ENCODE data around the gene ASAP2. TPM values are rescaled to one million over a fixed set of nuclear protein-coding genes. Genes with fewer than 3 reads are reported as not detected.

ASAP2 gene
- polyA plus RNA-seq, 3 donors: 55.9 to 63.0 (median 57.7) TPM

- no peak for DNase-seq (ENCODE audit: extremely low read depth in 1 of 11, low read depth in 9 of 11, low spot score in 4 of 11)
Measured at GRCh38 chr2:9322576-9322975, 116.0 kb downstream of the ASAP2 start.

GRCh38 chr2:9325428-9325827 lies 118.8 kb downstream of the ASAP2 start:
- no peak for DNase-seq (ENCODE audit: extremely low read depth in 1 of 11, low read depth in 9 of 11, low spot score in 4 of 11)

- no peak for DNase-seq (ENCODE audit: extremely low read depth in 1 of 11, low read depth in 9 of 11, low spot score in 4 of 11)
Measured at GRCh38 chr2:9326975-9327374, 120.4 kb downstream of the ASAP2 start.

- no peak for DNase-seq (ENCODE audit: extremely low read depth in 1 of 11, low read depth in 9 of 11, low spot score in 4 of 11)
Measured at GRCh38 chr2:9327873-9328352, 121.3 kb downstream of the ASAP2 start.

GRCh38 chr2:9328931-9329330 lies 122.3 kb downstream of the ASAP2 start:
- no peak for DNase-seq (ENCODE audit: extremely low read depth in 1 of 11, low read depth in 9 of 11, low spot score in 4 of 11)

- DNase-seq (ENCODE audit: extremely low read depth in 1 of 11, low read depth in 9 of 11, low spot score in 4 of 11): no peak
Measured at GRCh38 chr2:9329497-9329896, 122.9 kb downstream of the ASAP2 start.

- no peak for DNase-seq (ENCODE audit: extremely low read depth in 1 of 11, low read depth in 9 of 11, low spot score in 4 of 11)
Measured at GRCh38 chr2:9330612-9331270, 124.1 kb downstream of the ASAP2 start.

- DNase-seq (ENCODE audit: extremely low read depth in 1 of 11, low read depth in 9 of 11, low spot score in 4 of 11): no peak
Measured at GRCh38 chr2:9331704-9332103, 125.1 kb downstream of the ASAP2 start.

- no peak for DNase-seq (ENCODE audit: extremely low read depth in 1 of 11, low read depth in 9 of 11, low spot score in 4 of 11)
Measured at GRCh38 chr2:9332136-9332852, 125.7 kb downstream of the ASAP2 start.

- no peak for DNase-seq (ENCODE audit: extremely low read depth in 1 of 11, low read depth in 9 of 11, low spot score in 4 of 11)
Measured at GRCh38 chr2:9332853-9333245, 126.2 kb downstream of the ASAP2 start.

- DNase-seq (ENCODE audit: extremely low read depth in 1 of 11, low read depth in 9 of 11, low spot score in 4 of 11): peak in 10 of 11 donors; percentile 31 to 76 (median 54)
Measured at GRCh38 chr2:9333591-9334171, 127.1 kb downstream of the ASAP2 start.

GRCh38 chr2:9334761-9335160 lies 128.1 kb downstream of the ASAP2 start:
- no peak for DNase-seq (ENCODE audit: extremely low read depth in 1 of 11, low read depth in 9 of 11, low spot score in 4 of 11)

- no peak for DNase-seq (ENCODE audit: extremely low read depth in 1 of 11, low read depth in 9 of 11, low spot score in 4 of 11)
Measured at GRCh38 chr2:9335322-9335832, 128.8 kb downstream of the ASAP2 start.

- DNase-seq (ENCODE audit: extremely low read depth in 1 of 11, low read depth in 9 of 11, low spot score in 4 of 11): no peak
Measured at GRCh38 chr2:9336241-9336575, 129.6 kb downstream of the ASAP2 start.

- DNase-seq (ENCODE audit: extremely low read depth in 1 of 11, low read depth in 9 of 11, low spot score in 4 of 11): peak; percentile 47 to 87 (median 70)
Measured at GRCh38 chr2:9336576-9337314, 130.1 kb downstream of the ASAP2 start.

GRCh38 chr2:9337901-9338300 lies 131.3 kb downstream of the ASAP2 start:
- no peak for DNase-seq (ENCODE audit: extremely low read depth in 1 of 11, low read depth in 9 of 11, low spot score in 4 of 11)

GRCh38 chr2:9341337-9341887 lies 134.8 kb downstream of the ASAP2 start:
- DNase-seq (ENCODE audit: extremely low read depth in 1 of 11, low read depth in 9 of 11, low spot score in 4 of 11): no peak

- DNase-seq (ENCODE audit: extremely low read depth in 1 of 11, low read depth in 9 of 11, low spot score in 4 of 11): no peak
Measured at GRCh38 chr2:9342659-9343058, 136.0 kb downstream of the ASAP2 start.

GRCh38 chr2:9343524-9343923 lies 136.9 kb downstream of the ASAP2 start:
- no peak for DNase-seq (ENCODE audit: extremely low read depth in 1 of 11, low read depth in 9 of 11, low spot score in 4 of 11)

Measured in renal cortex interstitium (tissue), 11 donors.